A549 (cell line): Measurements from ENCODE around the gene LIMCH1.

ENCODE experiments used
- CTCF ChIP-seq: fragments of >200 bp; sonication (Bioruptor Twin); formaldehyde crosslinking; IDR thresholded peaks from 3 replicates; pipeline ENCODE4 v1.5.1; 2016
- MAX ChIP-seq: IDR thresholded peaks from 2 replicates; pipeline ENCODE4 v1.6.1; 2012

- no peak for TF ChIP-seq MAX
- TF ChIP-seq CTCF: no peak
Measured at GRCh38 chr4:41657561-41657960, 119.6 kb downstream of the LIMCH1 start.
